ENCODE results near the gene RAB43. TPM values are rescaled to one million over a fixed set of nuclear protein-coding genes. Genes with fewer than 3 reads are reported as not detected.

RAB43 gene
- total RNA-seq, 3 donors from 2014 or later (not counting 1 experiment from before 2014, with no cell fraction given), result 36.5 to 47.2 (median 38.3) TPM

DNA sequence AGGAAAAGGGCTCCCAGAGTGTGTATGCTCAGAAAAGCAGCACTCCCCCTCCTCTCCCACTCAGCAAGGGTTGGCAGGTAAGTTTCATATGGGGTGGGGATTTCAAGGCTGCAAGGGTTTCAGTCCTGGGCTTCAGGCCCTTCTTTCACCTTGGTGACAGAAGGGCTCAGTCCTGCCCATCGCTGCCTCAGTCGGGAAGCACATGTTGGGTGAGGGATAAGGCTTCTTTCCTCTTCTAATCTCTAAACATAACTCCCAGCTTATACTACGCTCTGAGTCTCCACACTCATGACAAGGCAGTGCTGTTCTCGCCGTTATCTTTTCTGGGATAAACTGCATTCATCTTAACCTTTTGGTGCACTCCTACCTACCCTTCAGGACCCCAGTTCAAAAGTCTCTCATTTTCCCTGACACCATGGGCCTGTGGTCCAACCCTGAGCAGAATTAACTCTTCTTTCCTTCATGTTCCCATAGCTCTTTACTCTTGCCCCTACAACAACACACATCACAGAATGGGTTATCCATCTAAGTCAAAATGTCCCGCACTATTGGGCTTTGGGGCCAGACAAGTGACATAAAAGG lies 17.0 kb downstream of the RAB43 start:
- H3K36me3 ChIP-seq (ENCODE audit: control insufficient read depth, insufficient read depth, low read length), result peaks cover 21% of the 10 kb centered on the region
- no peak overlapping the region for H3K4me3 Mint-ChIP-seq
- TF ChIP-seq, protein P1, sequence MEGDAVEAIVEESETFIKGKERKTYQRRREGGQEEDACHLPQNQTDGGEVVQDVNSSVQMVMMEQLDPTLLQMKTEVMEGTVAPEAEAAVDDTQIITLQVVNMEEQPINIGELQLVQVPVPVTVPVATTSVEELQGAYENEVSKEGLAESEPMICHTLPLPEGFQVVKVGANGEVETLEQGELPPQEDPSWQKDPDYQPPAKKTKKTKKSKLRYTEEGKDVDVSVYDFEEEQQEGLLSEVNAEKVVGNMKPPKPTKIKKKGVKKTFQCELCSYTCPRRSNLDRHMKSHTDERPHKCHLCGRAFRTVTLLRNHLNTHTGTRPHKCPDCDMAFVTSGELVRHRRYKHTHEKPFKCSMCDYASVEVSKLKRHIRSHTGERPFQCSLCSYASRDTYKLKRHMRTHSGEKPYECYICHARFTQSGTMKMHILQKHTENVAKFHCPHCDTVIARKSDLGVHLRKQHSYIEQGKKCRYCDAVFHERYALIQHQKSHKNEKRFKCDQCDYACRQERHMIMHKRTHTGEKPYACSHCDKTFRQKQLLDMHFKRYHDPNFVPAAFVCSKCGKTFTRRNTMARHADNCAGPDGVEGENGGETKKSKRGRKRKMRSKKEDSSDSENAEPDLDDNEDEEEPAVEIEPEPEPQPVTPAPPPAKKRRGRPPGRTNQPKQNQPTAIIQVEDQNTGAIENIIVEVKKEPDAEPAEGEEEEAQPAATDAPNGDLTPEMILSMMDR (IDR thresholded peaks at IDR 0.05), result no peak
- no peak for DNase-seq
- no peaks in the 10 kb centered on the region for H3K9me3 Mint-ChIP-seq
- H3K4me1 ChIP-seq (ENCODE audit: control insufficient read depth, insufficient read depth, low read length), result peaks cover 35% of the 10 kb centered on the region
- H3K27ac Mint-ChIP-seq, result peak overlapping the region; percentile 1 to 71
- no peaks in the 10 kb centered on the region for H3K9me3 ChIP-seq (ENCODE audit: control insufficient read depth, insufficient read depth, low read length)
- intact Hi-C loops (cut with micrococcal nuclease), result no loop called here
- H3K4me3 ChIP-seq (ENCODE audit: low read length), result no peak overlapping the region
- WGBS (ENCODE audit: insufficient coverage), result 98% methylated on average over 4 of the region's 6 CpGs
- no peaks in the 10 kb centered on the region for H3K27me3 ChIP-seq (ENCODE audit: control insufficient read depth, insufficient read depth, low read length)
- no peak for ATAC-seq
- no peaks in the 10 kb centered on the region for H3K36me3 Mint-ChIP-seq
- peaks cover 54 to 62% of the 10 kb centered on the region in 2 donors for H3K4me1 Mint-ChIP-seq
- no peaks in the 10 kb centered on the region for H3K27me3 Mint-ChIP-seq (ENCODE audit: low read depth in 2 of 2)
- no peak overlapping the region for H3K27ac ChIP-seq (ENCODE audit: low read length)

DNA sequence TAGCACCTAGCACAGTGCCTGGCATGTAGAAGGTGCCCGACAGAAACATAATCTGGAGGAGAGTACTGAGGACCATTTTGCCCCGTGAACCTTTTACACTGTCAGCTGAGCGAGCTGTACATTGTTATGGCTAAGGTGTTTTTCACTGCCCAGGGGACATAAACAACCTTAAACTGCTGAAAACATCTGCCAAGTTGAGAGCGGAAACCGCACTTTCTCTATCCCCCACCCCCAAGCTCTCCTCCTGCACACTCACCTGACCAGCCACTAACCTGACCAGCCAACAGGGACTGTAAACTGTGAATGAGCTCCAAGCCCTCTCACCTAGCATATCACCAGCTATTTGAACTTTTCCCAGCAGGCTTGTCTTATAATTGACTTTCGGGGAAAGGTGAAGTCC lies 17.6 kb downstream of the RAB43 start:
- WGBS (ENCODE audit: insufficient coverage), result 94% methylated on average over 5 of the region's 6 CpGs
- H3K27me3 Mint-ChIP-seq (ENCODE audit: low read depth in 2 of 2), result no peaks in the 10 kb centered on the region
- H3K9me3 Mint-ChIP-seq, result no peaks in the 10 kb centered on the region
- no peak overlapping the region for H3K4me3 Mint-ChIP-seq
- Histone ChIP-seq H3K4me1 (ENCODE audit: control insufficient read depth, insufficient read depth, low read length) (peaks cover 35% of the 10 kb centered on the region), H3K27me3 (ENCODE audit: control insufficient read depth, insufficient read depth, low read length) (no peaks in the 10 kb centered on the region), H3K36me3 (ENCODE audit: control insufficient read depth, insufficient read depth, low read length) (peaks cover 20% of the 10 kb centered on the region), H3K27ac (ENCODE audit: low read length) (no peak overlapping the region), H3K4me3 (ENCODE audit: low read length) (no peak overlapping the region), H3K9me3 (ENCODE audit: control insufficient read depth, insufficient read depth, low read length) (no peaks in the 10 kb centered on the region)
- no peaks in the 10 kb centered on the region for H3K36me3 Mint-ChIP-seq
- H3K4me1 Mint-ChIP-seq, result peaks cover 55 to 62% of the 10 kb centered on the region in 2 donors
- DNase-seq (no peak), ATAC-seq (no peak)
- TF ChIP-seq, protein P1 (IDR thresholded peaks at IDR 0.05), result no peak
- intact Hi-C loops (cut with micrococcal nuclease), result no loop called here
- H3K27ac Mint-ChIP-seq, result peak overlapping the region in 1 of 2 donors; percentile 71

DNA sequence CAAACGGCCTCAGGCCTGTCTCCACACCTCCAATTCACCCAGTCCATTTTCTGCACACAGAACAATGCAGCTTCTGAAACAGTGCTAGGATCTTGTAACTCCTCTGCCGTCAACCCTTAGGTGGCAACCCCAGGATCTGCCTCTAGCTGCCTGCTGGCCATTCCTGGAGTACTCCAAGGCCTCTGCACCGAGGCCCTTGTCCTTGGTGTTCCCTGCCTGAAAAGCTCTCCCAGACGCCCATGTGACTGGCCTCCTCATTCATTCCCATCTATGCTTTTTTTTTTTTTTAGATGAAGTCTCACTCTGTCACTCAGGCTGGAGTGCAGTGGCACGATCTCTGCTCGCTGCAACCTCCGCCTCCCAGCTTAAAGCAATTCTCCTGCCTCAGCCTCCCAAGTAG lies 18.3 kb downstream of the RAB43 start:
- H3K4me1 ChIP-seq (ENCODE audit: control insufficient read depth, insufficient read depth, low read length), result peaks cover 35% of the 10 kb centered on the region
- WGBS (ENCODE audit: insufficient coverage), result 87% methylated on average over 7 of the region's 7 CpGs
- H3K36me3 ChIP-seq (ENCODE audit: control insufficient read depth, insufficient read depth, low read length), result peaks cover 17% of the 10 kb centered on the region
- DNase-seq (no peak), ATAC-seq (no peak)
- H3K36me3 Mint-ChIP-seq, result no peaks in the 10 kb centered on the region
- H3K9me3 ChIP-seq (ENCODE audit: control insufficient read depth, insufficient read depth, low read length), result no peaks in the 10 kb centered on the region
- peak overlapping the region in 1 of 2 donors; percentile 71 for H3K27ac Mint-ChIP-seq
- H3K4me3 Mint-ChIP-seq, result no peak overlapping the region
- intact Hi-C loops (cut with micrococcal nuclease), result no loop called here
- H3K27me3 ChIP-seq (ENCODE audit: control insufficient read depth, insufficient read depth, low read length), result no peaks in the 10 kb centered on the region
- no peaks in the 10 kb centered on the region for H3K27me3 Mint-ChIP-seq (ENCODE audit: low read depth in 2 of 2)
- no peak overlapping the region for H3K27ac ChIP-seq (ENCODE audit: low read length)
- H3K9me3 Mint-ChIP-seq, result no peaks in the 10 kb centered on the region
- TF ChIP-seq, protein P1 (IDR thresholded peaks at IDR 0.05), result no peak
- peaks cover 51 to 60% of the 10 kb centered on the region in 2 donors for H3K4me1 Mint-ChIP-seq
- no peak overlapping the region for H3K4me3 ChIP-seq (ENCODE audit: low read length)

Data from natural killer cell (primary cell).